Activated CD8-positive, alpha-beta memory T cell treated with anti-CD3 and anti-CD28 coated beads, Interleukin-2, amount 50 U/mL, for 1 hour (primary cell): ENCODE measurements around the gene FRS3.
A peak's percentile ranks its signal among the peaks of the same experiment; 100 is the strongest.
"Not testable (repeated sequence)": the region's sequence is repeated elsewhere in the genome, so short reads cannot be mapped to it uniquely, and the experiment has no call there.

Source experiments
- DNase-seq: peaks from one replicate; pipeline ENCODE4 v3.0.0-alpha.2; 2020; ENCODE audit errors: extremely low read depth

Gene FRS3, protein sequence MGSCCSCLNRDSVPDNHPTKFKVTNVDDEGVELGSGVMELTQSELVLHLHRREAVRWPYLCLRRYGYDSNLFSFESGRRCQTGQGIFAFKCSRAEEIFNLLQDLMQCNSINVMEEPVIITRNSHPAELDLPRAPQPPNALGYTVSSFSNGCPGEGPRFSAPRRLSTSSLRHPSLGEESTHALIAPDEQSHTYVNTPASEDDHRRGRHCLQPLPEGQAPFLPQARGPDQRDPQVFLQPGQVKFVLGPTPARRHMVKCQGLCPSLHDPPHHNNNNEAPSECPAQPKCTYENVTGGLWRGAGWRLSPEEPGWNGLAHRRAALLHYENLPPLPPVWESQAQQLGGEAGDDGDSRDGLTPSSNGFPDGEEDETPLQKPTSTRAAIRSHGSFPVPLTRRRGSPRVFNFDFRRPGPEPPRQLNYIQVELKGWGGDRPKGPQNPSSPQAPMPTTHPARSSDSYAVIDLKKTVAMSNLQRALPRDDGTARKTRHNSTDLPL

DNA sequence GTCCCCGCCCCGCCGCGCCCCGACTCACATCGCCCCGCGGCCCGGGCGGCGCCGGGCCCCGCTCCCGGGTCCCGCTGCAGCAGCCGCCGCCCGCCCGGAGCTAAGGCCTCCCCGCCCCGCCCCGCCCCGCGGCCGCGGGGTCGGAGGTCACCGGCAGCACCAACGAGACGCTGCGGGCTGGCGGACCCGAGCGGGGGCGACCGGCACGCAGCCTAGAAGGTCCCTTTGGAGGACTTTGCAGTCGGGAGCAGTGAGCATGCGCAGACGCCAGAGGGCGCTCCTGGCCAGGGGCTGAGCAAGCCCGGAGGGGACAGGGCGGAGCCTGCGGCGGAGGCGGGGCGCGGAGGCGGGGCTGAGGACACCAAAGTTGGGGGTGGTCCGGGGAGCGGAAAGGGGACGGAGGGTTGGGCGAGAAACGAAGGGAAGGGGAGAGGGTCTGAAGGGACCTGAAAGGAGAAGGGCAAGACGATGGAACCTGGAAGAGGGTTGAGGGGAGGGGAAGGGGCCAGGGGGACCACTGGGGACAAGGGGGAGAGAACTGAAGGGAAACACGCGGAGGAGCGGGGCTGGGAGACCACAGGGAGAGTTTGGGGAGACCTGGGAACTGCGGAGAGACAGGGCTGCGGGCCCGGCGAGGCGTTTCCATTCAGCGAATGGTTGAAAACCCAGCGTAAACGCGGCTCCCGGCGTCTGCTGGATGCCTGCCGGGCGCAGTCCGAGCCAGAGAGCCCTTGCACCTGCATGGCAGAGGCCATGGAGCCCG, at the start of gene FRS3:
TSS of gene FRS3 (minus strand) at position 113 of the 763 bp plus-strand sequence. CDS start 2,913 bp downstream, outside the sequence.
- peak; percentile 93 for DNase-seq

DNA sequence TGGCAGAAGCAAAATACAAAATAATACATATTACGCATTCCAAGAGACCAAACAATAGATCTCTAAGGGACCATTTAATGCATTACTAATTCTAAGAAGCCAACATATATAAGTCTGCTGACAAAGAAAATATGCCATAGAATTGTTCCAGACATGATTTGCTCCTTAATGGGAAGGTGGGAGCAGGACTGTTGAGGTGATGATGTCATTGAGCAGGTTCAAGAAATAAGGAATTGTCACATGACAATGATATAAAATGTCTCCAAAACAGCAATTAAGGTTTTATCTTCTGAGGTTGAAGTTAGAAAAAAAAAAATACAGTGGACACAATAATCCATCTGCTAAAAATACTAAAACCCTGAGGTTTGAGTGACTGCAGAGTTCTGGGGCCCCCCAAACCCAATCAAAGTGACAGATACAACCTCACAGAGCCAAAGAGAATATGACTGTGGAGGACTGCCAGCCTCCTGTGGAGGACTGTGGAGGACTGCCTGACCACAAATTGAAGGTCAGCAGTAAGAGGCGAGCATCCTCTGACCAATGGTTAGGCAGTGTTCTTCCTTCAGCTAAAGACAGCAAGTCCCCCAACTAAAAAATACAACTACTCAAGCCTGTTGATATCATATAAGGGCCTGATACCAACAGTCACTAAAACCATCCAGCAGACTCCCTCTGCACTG, 46.8 kb upstream of the FRS3 start:
- no peak for DNase-seq

DNA sequence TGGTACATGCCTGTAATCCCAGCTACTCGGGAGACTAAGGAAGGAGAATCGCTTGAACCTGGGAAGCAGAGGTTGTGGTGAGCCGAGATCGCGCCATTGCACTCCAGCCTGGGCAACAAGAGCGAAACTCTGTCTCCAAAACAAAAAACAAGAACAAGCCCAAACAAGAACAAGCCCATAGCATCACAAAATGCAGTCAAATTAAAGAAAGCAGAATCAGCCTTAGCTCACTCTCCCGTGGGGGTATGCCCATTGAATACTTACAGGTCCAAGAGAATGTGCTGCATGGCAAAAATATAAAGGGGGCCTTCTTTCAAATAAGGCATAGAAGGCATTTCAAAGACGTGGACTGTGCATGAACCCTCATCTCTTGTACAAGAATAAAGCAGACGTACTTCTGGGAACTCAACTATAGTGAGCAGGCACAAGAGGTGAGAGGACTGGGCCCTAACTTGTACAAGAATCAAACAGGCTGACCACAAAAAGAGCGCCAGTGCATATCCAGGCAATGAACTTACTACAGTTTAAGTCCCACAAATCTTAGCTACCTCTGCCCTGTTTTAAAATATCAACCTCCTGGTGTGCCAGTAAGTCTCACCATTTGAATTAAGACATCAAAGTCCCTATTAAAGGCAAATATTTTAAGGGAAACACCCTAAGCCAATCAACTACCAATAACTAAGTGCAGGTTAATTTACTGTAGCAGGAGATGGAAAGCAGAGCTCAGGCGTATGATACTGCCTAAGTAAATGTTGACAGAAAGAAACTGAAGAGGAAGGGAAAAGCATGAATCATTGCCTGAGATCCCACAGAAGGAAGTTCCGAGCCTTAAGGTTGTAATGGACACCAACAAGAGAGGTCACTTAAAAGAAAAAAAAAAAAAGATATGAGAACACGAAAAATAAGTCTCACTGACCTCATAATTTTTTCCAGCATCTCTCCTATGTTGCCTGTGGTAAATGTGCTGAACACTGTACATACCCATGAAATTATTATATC, 45.2 kb upstream of the FRS3 start:
- no peak for DNase-seq

DNA sequence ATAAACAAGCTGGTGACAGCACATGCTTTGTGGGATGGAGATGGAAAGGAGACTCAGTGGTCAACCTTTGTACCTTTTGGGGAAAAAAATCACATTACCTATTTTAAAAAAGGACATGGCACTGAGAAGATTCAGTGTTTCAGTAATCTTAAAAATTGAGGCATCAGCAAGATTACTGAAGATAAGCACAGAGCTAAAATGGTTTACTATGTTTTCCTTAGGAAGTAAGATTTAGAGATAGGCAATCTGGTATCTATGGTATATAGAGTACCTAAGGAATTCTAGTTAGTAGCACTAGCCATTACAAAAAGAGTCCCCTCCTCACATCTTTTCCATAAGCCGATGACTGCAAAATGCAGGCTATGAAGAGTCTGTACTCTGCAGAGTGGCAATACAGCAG, 43.5 kb upstream of the FRS3 start:
- no peak for DNase-seq

DNA sequence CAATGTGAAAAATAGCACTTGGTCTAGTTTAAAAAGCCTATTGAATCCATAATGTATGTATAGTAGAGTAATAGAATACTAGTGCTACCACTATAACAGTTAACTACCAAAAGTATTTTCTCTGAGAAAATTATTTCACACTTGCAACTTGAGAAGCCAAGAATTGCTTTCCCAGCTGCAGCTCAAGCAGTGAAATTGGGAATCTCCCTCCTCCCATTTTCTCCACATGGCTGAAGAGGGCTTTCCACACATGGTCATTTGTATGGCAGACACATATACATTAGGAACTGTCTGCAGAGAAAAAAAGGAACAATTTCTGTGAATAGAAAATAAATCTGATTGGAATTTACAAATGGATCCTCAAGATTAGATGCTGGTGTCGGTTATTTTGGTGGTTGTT, 42.3 kb upstream of the FRS3 start:
- no peak for DNase-seq

DNA sequence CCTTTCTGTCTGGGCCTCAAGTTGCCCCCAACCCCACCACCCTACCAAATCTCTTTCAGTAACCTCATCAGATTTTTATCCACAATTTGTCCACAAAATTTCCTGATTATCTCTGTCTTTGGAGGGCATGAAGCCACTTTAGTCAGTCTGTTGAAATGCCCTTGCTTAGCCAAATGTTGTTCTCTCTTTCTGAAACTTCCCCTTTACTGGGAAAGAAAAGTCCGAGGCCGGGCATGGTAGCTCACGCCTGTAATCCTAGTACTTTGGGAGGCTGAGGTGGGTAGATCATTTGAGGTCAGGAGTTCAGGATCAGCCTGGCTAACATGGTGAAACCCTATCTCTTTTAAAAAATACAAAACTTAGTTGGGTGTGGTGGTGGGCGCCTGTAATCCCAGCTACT, 41.6 kb upstream of the FRS3 start:
- no peak for DNase-seq

DNA sequence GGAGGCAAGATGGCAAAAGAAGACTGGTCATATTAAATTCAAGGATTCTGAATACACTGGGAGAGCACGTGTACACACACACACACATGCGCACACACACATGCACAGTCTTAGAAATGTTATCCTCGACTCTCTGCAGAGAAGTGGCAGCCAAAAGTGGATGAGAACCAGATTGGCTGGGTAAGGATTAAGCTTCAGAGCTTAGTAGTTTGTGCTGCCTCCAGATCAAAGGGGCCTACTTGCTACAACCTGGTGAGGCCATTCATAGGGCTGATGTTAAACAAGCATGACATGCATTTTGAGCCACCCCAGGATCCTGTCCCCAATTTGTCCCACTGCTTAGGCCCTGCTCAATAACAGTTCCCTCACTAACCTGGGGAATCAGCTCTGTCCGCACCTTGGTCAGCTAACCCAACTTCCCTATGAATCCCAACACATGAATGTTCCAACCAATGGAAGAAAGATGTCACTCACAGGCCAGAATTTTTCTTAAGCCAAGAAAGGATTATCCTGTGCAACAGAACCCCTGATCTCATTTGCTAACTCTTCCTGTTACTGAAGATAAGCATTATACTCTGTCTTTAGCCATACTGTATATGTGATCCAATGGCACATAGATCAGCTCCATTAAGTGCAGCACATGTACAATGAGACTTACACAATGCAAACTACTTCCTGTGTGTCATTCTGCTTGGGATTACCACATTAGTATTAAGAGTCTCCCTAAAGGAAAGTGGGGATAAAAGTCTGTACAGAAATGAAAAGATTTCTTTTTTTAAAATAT, 38.8 kb upstream of the FRS3 start:
- no peak for DNase-seq

DNA sequence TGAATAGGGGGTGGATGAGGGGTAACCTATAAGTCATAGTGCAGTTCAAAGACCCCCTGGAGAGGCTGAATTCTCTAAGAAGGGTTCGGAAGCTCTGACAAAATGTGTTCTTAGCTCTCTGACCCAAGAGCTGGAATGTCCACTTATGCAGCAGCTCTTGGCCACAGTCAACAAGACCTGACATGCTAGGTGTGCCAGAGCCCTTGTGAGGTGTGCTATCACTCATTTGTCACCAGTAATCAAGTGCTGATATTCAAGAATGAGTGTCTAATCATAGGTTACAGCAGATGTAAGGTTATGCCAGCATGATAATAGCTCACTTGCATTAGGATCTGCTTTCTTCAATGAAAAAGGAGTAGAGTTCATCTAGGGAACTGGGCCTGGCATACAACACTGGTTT, 35.9 kb upstream of the FRS3 start:
- no peak for DNase-seq

DNA sequence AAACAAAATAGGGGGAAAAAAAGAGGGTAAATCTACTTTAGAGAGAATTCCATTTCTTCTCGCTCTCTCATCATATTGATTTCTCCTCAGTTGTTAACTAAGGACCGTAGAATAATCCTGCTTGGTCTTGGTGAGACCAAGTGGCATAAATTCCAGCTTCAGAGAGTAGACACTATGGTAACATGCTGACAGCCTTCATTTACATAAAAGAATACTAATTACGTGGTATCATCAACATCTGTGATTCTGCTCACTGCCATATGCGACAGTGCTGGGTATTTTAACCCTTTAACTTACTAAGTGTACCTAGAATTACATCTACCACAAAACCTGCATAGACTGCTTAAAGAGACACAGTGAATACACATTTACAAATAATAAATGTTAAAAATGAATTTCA, 34.9 kb upstream of the FRS3 start:
- no peak for DNase-seq

DNA sequence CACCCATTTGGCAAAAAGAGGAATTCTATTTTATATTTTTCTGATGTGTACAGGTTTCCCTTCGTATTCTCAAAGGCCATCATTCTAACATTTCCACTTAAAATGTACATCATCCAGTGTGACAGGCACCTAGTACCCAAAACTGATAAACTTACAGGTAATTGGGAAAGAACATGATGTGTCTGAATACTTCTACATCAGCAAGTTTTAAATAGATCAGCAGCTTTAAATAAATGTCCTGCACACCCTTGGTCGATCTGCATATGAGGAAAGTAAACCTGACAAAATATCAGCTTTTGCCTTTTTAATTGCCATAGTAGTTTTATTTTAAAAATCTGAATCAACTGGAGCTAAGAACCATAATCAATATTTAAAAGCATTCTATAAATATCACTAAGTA, 34.3 kb upstream of the FRS3 start:
- DNase-seq: no peak

DNA sequence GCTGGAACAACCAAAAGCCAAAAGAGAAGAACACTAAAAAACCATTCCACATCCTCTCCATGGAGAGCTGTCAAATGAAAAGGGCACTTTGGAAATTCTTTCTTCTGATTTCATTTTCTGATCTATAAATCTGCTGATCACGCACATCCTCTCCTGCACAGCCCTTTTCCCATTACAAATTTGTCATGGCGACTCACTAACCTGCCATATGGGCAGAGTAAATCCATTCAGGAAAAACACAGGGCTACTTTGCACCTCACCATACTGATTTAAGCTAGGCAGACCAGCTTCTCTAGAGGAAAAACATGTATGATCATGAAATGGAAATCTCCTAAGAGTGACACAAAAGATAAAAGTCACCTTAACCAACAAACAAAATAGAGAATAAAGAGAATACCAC, 33.8 kb upstream of the FRS3 start:
- DNase-seq: no peak

DNA sequence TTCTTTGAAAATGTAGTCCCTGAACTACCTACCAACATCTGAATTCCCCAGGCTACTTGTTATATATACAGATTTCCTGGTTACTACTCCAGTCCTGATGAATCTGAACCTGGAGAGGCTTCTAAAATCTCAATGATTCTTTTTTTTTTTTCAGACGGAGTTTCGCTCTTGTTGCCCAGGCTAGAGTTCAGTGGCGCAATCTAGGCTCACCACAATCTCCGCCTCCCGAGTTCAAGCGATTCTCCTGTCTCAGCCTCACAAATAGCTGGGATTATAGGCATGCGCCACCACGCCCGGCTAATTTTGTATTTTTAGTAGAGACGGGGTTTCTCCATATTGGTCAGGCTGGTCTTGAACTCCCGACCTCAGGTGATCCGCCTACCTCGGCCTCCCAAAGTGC, 32.2 kb upstream of the FRS3 start:
- DNase-seq: not testable (repeated sequence)

DNA sequence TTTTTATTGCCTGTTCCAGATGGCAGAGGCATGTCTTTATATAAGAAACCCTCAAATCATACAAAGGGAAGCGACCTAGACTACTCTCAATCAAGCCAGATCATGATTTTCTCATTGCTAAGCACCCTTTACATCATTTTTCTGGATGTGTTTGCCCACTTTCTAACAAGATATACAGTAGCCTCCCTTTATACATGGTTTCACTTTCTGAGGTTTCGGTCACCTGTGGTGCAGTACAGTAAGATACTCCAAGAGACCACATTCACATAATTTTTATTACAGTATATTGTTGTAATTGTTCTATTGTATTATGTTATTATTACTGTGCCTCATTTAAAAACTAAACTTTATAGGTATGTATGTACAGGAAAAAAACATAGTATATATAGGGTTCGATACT, 31.4 kb upstream of the FRS3 start:
- no peak for DNase-seq

DNA sequence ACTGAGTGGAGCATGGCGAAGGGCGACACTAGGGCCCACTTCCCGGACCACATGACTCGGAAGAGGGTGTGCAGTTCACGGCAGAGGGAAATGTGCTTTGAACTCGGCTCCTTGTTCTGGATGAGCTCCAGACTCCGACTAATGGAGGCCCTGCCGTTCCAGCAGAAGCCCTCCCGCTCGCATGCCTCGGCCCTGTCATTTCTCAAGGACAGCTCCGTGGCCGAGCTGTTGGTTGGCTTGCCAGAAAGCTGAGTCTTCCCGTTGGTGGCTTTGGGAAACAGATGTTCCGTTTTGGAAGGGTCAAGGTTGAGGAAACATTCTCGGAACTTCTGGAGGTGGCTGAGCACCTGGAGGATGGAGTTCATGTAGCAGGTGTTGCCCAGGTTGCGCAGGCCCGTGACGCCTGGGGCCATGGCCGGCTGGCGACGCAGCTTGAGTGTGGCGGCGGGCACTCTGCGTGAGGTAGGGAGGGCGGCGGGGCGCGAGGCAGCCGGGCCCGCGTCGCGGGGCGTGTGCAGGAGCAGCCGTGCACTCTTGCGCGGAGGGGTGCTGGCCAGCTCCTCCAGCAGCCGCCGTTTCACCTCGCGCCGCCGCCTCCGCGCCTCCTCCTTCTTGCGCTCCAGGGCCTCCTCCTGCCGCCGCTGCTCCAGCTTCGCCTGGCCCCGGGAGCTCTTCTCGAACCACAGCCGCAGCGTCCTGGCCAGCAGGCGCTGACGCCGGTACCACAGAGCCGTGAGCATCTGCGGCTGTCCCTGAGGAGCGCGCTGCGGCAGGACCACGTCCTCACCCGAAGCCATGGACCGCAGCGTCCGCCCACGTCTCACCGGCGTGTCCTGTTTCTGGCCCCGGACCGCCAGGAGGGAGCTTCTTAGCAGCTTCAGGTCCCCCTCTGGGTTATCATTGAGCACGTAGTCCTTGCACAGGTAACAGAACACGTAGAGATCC, 26.4 kb upstream of the FRS3 start:
- no peak for DNase-seq

DNA sequence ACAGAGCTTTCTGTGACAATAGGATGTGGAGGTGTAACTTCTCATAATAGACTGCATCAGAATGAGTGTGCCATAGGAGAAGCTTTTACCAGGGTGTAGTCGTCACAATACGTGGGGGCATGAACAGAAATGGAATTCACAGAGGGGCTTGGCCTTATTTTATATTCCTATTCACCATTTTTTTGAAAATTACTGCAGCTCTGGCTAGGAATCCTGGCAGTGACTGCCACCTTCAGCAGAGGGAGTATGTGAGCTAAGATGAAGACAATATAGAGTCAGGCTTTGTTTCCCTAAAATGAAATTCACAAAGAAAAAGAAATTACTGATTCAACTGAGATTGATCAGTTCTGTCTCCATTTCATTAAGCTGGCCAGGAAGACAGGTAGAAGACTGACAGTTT, 21.7 kb upstream of the FRS3 start:
- DNase-seq: no peak

DNA sequence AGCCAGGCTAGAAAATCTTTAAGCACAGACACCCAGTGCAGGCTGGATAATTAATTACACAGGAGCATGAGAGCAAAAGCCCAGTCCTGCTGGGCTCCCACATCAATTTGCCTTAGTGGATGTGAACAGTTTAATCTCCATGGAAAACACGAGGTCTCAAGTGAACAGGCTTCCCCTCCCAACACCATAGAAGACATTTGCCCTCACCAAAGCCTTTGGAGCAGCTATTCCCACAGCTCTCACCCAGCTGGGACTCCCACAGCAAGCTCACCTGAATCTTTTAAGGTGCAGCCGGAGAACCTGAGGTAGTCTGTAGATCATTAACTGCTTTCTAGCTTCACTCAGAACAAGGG, 19.8 kb upstream of the FRS3 start:
- DNase-seq: no peak

DNA sequence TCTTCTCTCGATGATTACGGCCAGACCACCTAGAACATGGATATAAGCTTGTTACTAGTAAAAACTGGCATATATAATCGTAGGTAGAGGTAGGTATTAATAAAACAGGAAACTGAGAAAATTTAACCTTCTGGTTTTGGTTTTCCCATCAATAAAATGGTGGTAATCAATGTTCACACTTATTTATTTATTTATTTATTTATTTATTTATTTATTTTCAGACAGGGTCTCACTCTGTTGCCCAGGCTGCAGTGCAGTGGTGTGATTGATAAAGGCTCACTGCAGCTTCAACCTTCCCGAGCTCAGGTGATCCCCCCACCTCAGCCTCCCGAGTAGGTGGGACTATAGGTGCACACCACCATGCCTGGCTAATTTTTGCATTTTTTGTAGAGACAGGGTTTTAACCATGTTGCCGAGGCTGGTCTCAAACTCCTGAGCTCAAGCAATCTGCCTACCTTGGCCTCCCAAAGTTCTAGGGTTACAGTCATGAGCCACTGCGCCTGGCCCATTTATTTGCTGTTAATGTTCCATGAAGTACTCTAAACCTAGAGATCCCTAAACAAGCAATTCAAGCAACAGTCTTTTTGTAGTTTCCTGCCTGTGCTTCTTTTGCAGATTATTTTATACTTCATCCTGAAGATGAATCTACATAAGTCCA, 19.3 kb upstream of the FRS3 start:
- no peak for DNase-seq

DNA sequence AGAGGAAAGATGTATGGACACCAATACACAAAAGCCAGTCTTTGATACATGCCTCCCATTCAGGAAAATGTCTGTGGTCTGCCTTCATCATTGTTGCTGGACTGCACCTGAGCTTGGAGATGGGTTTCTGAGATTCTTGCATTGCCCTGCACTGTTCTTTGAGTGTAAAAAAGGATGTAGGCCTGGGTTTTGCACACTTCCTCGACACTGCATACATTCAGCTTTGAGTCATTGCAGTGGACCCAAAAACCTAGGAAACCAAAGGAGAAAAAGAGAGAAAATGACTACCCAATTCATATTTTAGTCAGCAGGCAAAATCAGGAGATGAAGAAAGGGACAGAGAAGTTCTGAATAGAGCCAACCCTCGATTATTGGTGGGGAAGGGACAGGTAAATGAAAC, 16.8 kb upstream of the FRS3 start:
- DNase-seq: no peak

DNA sequence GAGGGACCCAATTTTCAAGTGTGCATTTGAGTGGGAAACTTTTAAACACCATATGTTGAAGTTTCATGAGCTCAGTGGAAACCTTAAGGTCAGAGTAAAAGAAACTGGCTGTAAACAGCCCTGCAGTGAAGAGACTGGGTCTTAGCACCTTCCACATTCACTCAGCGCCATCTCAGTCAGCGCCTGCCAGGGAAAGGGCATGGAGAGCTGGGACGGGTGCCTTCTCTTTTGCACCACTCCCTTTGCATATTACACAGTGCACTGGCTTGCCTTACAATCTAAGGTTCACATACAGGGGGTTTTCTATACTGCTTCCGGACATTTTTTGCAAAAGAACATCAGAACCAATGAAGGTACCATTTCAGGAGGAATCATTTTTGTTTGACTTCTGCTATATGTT, 12.3 kb upstream of the FRS3 start:
- DNase-seq: no peak
